Central memory CD4-positive, alpha-beta T cell (primary cell): Measurements from ENCODE around the gene PSMG4.

Experiments used
- DNase-seq: peaks from one replicate; pipeline ENCODE4 v3.0.0; 2022

PSMG4 gene

DNA sequence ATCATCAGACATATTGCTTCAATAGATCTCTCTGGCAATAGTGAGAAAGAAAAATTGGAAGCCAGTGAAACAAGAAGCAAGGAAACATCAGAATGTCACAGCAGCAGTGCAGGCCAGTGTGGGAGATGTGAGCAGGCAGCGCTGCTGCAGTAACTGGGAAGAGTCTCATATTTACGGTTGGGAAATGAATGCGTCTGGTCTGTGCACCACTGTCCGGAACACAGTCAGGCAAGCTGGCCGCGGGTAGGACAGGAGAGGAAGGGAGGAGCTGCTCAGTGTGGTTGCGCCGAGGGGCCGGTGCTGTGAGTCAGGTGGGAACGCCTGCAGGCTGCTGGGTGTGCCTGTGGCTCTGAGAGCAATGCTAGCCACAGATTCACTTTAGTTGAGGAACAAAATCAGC is 6.4 kb upstream of the PSMG4 start:
- DNase-seq = no peak

DNA sequence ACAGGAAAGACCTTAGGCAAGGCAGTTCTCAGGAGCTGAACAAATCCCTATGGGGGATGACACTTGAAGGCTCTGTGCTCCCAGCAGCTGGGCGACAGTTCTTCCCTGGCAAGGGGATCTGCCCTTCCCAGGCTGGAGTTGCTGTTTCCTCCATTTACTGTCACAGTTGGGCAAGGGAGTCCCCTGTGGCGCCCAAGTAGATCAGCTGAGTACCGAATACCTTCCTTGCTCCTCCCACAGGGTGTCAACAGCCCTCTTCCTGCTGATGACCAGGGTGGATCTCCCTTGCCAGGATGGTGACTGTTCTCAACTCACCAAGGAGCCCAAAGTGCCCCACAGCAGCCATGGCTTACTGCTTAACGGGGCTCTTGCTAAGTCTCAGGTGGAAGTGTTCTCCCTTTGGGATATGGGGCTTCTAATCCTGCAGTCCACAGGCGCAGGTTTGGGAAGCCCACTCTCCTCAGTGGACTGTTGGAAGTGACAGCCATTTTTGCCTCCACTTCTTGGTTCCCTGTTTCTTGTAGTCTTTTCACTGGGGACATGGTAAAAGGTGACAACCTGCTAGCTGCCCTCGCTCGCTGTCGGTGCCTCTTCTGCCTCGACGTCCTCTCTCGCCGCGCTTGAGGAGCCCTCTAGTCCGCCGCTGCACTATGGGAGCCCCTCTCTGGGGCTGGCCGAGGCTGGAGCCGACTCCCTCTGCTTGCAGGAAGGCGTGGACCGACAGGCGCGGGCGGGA is 5.7 kb upstream of the PSMG4 start:
- no peak for DNase-seq

DNA sequence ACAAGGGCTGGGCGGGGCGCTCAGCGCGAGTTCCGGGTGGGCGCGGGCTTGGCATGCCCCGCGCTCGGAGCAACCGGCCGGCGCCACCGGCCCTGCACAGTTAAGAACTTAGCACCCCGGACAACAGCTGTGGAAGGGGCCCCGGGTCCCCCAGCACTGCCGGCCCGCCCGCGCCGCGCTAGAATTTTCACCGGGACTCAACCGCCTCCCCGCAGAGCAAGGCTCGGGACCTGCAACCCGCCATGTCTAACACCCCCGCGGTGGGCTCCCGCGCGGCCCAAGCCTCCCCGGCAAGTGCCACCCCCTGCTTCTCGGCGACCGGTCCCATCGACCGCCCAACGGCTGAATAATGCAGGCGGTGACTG is 5.2 kb upstream of the PSMG4 start:
- DNase-seq = no peak

DNA sequence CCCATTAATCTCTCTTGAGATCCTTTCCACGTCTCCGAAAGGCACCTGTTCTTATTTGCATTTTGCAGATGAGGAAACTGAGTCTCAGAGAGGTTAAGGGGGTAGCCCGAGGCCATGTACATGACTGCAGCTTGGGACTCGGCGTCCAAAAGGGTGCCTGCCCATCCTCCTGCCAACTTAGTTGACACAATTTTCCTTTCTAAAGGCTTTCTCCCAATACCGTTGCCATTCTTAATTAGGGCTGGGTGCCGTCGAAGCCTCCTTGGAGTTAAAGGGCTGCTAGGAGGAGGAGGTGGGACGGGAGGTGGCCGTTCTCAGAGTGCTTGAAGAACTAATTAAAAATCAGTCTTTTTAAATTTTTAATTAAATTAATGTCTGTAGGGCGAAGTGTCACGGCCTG is 546 bp upstream of the PSMG4 start:
- DNase-seq = no peak

DNA sequence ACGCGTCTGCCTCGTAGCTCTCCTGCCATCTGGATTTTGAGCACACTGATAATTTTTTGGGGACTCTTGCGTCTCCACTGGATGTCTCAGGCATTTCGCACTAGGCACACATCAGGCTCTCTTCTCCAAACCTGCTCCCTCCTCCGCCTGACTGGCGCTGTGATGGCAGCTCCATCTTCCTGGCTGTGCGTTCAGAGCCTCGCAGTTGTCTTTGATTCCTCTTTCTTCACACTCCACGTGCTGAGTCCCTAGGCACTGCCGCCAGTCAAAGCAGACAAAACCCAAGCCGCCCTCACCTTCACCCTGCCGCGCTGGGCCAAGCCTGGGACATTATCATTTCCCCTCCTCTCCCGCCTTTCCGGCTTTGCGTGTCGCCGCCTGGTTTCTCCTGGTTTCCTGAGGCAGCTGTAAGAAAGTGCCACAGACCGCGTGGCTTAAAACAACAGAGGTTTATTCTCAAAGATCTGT is 778 bp downstream of the PSMG4 start:
- peak; percentile 23 for DNase-seq

DNA sequence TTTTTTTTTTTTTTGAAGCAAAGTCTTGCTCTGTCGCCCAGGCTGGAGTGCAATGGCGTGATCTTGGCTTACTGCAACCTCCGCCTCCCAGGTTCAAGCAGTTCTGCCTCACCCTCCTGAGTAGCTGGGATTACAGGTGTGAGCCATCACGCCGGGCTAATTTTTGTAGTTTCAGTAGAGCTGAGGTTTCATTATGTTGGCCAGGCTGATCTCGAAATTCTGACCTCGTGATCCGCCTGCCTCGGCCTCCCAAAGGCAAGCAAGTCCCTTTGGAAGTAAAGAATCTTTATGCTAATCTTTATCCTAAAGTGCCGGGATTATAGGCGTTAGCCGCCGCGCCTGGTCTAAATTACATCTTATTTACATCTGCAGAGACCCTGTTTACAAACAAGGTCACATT is 1.5 kb downstream of the PSMG4 start:
- no peak for DNase-seq

DNA sequence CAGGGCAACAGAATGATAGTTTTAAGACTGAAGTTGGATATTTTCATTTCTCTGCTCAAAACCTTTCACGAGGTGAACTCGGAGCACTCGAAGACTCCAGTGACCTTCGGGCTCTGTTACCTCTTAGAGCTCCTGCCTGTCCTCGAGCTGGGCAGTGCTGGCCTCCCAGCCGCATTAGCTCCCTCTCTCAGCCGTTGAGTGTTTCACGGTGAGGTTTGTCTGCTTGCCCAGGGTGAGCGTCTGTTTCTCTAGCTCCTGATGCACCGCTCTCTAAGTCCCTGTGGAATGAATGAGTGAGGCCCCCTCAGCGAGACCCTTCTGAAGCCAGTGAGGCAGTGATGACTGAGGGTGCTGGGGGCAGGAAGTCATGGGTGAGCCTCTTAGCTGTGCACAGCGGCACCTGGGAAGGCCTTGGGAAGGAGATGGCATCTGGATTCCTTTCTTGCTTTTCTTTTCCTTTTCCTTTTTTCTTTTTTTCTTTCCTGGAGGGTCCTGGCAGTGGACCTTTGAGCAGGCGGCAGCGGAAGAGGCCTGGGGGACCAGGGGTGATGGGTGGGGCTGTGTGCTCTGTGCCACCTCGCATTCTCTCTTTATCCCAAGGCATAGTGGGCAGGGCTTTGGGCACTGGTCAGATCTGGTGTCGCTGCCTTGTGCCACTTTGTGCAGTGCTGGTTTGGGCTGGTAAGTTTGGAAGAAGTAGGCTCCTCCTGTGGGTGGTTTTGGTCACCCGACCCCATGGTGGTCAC is 2.2 kb downstream of the PSMG4 start:
- DNase-seq = no peak

DNA sequence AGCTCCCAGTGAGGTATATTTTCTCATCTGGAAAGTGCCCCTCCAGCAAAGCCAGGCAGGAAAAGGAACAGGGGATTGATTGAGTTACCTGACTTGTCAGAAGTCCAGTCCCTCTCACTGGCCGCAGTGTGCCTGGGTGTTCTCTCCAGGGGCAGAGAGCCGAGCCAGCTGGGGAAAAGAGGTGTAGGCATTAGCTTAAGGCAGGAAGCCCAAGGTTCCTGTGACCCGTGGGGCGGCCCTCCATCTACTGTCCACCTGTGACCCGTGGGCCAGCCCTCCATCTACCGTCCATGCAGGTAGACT is 2.7 kb downstream of the PSMG4 start:
- DNase-seq = no peak

DNA sequence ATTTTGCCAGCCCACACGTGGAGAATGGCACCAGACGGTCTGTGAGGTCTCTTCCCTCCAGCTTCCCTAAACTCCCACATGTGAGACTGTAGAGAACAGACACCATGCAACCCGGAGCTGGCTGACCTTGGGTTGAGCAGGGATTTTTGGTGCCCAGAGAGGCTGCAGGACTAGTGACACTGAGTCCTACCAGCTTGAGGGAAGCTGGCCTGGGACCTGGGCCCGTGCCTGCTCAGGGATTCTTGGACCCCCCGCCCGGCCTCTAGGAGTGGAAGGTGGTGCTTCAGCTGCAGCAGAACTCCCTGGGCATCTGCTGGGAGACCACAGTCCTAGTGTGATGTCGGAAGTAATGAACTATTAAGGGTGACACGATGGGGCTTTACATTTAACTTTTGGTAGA is 3.2 kb downstream of the PSMG4 start:
- DNase-seq = no peak

DNA sequence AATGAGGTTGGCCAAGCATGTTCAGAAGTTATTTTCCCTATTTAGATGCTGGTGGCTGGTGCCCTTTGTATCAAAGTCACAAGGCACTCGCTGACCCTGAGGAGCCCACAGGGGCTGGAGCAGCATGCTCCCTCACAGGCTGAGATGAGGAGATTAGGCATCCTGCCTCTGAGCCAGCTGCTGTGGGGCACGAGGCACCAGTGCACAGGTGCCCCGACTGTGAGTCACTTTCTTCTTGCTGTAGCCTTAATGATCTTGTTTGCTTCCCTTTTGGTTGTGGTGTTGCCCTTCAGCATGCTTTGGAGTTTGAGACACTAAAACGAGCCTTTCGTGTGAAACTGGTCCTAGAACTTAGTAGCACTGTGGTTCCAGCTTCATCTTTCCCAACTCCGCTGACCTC is 4.3 kb downstream of the PSMG4 start:
- DNase-seq = no peak

DNA sequence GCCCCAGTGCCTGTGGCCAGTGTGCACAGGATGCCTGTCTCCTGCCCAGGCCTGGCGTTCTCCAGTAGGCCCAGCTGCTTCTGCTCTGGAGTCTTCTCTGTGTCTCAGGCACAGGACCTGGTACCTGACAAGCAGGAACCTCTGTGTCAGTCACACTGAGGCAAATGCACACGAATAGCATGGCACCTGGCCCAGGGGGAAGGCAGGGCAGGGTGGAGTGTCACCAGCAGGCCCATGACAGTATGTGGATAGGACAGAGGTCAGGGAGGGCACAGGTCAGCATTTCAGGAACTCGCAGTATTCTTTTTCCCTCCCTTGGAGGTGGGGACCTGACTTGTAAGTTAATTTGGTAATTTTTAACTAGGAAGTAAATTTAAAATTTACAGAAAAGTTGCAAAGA is 5.6 kb downstream of the PSMG4 start:
- DNase-seq = no peak

DNA sequence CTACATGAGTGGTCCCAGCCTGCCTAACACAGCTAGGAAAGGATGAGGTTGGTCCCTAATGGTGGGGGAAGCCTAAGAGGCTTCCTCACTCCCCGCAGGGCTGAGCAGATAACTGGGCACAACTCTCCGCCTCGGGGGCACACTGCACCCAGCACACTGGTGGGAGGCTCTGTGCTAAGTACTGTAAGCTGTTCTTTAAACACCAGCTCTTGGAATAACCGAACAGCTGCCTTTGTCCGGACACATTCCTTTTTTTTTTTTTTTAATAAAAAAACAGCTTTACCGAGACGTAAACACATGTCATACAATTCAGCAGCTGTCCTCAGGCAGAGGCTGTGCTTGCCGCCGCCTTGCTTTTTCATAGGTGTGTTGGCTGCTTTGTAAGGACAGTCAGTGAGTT is 6.9 kb downstream of the PSMG4 start:
- no peak for DNase-seq

DNA sequence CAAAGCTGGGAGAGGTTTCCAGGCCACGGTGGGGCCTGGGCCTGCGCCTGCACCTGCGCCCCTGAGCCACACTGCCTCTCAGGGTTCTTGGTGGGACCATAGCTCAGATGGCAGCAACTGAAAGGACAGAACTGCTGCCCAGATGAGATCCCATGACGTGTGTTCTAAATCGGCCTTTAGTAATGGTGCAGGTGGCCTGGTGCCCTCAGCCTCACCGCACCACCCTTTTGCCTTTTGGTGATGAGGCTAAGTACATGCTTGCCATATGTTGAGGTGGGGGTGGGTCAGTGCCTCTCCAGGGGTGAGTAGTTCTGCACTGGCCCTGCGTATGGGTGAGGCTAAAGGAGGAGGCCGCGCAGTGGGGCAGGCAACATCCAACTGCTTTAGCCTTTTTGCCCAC is 7.4 kb downstream of the PSMG4 start:
- no peak for DNase-seq

DNA sequence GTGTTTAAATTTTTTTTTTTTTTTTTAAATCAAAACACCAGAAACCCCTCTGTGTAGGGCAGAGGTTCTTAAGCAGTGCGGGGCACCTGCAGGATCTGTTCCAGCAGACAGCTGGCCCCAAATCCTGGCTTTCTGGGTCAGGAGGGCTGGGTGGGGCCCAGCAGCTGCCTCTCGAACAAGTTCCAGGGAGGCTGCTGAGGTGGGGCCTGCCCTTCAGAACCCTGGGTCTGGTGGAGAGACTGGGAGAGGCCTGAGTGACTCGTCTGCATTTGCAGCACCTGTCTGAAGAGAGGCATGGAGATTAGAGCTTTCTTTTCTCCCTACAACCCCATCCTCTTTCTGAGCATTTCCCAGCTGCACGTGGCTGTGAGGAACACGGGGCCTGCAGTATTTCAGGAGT is 8.4 kb downstream of the PSMG4 start:
- DNase-seq = no peak

DNA sequence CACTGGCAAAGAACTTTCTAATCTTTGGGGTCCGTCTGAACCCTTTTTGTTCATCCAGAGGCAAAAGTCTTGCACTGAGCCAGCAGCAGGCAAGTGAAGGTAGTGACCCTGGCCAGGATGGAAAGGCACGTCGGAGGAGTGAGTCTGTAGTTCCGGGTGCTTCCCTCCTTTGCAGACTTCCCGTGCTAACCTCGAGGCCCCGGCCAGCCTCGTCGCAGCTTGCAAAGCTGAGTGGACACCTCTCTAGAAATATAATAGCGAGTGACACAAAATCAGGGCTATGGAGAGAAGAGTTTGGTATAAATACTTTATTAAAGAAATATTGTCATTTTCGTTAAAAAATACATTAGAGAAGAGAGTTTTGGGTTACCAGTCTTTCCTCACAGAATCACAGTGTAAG is 9.9 kb downstream of the PSMG4 start:
- no peak for DNase-seq

DNA sequence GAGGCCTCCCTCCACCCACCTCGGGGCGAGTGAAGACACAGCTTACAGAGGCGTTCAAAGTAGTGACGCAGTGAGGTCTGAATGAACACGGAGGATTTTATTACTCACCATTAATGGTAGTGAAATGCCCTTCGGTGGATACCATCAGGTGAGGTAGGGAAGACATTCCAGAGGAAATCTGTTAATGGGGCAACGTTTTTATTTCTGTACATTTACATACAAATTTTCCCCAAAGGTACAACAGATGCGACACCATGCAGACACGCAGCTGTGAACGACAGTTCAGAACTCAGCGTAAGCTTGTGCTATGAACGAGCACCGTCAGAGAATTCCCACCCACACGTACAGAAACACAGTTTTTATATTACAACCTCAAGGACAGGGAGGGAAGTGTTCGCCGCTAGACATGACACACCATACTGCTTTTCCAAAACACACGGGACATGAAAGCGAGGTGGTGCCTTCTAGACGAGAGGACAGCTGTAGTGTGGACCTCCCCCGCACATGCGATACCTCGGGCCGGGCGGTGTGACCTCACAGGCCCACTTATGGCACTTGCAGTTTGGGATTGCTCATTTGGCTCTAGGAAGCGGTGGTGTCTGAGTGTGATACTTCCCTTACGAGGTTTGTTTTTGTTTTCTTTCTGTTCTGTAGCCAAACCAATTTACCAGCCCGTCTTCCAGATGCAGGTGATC is 10.7 kb downstream of the PSMG4 start:
- peak; percentile 7 for DNase-seq

DNA sequence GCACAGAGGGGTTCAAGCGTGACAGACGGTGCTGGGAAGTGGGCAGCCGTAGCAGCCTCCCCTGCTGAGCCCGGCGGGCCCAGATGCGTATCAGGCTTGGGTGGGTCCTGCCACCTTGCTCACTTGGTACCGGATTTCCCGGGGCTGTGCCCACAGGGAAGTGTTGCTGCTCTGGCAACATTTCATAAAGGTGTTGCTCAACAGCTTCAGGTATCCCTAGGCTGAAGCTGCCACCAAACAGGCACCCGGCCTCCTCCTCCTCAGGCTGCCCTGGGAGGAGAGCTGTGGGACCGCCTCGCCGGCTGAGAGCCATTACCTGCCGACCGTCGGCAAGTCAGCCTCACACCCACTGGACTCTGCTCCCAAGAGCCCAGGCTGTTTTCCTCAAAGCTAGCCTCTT is 11.5 kb downstream of the PSMG4 start:
- no peak for DNase-seq

DNA sequence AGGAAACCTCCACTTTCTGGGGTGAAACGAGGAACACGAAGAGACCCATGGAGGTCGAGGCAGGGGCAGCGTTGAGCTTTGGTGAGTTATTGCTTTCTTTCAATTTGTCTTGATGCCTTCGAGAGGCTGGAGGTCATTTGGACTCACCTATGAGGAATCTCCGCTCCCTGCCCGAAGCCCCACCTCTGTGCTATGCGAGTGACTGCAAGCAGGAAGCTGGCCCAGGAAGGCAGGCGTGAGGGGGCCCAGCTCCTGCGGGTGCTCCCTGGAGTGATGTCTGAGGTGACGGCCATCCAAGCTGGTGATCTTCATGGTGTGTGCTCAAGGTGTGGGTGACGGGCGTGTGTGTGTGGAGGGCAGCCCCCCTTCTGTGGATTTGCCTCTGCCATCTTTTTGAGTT is 13.0 kb downstream of the PSMG4 start:
- DNase-seq = no peak

DNA sequence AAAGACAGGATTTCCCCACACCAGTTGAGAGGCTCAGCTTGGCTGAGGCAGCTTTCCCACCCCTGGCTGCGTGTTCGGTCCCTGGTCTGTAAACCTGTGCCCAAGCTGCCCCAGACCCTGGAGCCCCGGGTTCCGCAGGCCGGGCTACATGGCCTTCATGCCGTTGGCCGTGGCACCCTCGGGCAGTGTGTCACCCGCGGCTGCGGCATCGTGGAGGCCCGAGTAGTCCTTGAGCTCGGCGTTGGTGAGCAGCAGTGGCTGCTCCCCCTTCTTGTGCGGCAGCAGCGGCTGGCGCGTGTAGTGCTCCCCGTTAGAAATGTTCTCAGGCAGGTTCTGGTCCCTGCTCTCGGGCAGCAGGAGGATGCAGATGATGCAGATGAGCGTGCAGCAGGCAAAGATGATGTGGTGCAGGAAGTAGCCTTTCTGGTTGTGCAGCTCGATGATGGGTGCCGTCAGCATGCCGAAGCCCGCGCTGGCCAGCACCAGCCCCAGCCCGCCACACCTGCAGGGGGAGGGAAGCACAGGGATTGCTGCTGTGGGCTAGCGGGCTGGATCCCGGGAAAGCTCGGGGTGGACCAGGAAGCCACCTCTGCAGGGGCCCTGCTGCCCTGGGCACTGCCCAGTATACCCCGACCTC is 14.3 kb downstream of the PSMG4 start:
- DNase-seq = no peak

DNA sequence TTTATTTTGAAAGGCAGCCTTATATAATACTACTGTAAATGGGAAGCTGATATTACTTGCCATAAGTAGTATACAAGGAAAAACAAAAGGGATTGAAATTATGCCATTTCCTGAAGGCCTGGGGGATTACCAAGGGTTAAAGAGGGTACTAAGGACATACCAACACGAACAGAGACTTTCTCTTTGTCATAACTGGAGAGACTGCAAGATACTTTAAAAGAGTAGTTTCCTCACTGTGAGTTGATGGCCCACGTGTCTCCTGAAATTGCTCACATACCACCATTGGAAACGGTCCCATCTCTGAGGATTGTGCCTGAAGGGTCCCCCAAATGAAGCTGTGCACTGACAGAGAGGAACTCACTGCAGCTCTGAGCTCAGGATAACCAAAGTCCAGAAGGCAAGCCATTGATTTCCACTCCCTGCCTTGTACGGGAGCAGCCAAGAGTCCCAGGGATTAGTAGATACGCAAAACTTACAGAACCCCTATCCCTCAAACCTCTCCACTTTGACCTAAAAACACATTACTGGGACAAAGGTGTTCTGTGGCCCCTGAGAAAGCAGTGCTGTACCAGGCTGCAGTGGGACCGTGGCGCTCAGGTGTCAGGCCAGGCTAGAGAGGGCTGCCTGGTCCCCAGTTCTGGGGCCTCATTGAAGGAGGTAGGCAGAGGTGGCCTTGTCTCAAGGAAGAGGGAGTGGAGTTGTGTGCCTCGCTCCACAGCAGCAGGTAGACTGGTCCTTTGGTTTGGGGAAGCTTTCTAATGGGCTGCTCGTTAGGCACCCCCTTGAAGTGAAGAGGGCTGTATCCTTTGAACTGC is 15.2 kb downstream of the PSMG4 start:
- no peak for DNase-seq

DNA sequence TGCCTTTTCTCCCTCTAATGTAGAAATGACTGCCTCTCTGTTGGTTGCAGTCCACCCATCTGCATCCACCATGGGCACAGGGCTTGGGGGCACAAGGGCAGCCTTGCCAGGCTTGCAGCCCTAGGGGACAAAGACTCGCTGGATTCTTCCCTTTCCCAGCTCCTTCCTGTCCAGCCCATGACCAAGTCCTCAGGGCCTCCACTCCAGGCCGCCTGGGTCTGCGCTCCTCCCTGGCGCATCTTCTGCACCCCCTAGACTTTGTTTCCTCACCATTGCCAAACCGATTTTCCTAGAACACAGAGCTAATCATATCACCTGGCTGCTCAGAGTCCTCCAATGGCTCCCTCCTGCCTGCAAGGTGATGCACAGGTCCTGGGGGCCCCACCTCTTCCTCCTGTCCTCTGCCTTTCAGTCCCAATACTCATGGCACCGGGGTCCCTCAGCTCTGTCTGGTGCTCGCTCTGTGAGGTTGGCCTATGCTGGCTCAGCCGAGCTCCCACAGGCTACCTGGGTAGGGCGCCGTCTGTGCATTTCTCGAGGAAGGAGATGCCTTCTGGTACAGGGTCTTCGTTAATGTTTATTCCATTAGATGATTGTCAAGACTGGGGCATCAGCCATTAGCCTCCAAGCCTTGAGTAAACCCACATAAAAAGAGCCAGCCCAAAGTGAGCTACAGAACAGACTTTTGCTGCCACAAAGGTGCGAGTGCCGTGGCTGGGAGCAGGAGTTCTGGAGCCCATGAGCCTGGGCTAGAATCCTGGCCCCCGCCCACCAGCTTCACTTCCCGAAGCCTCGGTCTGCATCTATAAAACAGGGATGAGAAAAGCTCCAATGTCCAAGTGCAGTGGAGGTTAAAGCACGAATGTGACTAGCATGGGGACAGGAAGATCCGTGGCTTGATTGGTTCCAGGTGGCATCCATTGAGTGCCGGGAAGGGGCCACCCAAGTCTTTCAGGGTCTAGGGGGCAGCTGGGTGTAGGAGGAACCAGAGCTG is 17.7 kb downstream of the PSMG4 start:
- no peak for DNase-seq

DNA sequence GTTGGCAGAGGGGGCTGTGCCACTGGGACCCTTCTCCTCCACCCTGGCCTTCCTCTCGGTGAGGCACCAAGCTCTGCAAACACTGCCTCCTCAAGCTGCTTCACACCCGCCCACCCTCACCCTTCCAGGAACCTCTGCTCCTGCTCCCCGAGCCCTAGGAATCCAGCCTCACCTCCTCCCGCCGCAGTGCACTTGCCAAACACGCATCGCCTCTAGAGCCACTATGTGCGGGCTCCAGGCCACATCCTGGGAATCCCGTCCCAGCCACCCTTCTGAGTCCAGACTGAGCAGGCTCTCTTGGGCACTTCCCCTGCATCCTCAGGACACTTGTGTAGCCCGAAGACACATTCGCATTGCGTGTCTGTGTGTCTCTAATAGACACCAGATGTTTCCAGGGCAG is 18.5 kb downstream of the PSMG4 start:
- DNase-seq = no peak
